HepG2 (cell line): Measurements from ENCODE around the gene PIP5K1A. TPM values are rescaled to one million over a fixed set of nuclear protein-coding genes. Genes with fewer than 3 reads are reported as not detected.
A peak's percentile ranks its signal among the peaks of the same experiment; 100 is the strongest.

Experiments
- CHD2 ChIP-seq: IDR thresholded peaks from 2 replicates; pipeline ENCODE4 v1.6.1; 2011; ENCODE audit warnings: low read depth, low read length, improper control_type of control experiment
- FOXA3 ChIP-seq: IDR thresholded peaks from 2 replicates; pipeline ENCODE4 v1.6.1; 2016; ENCODE audit warnings: missing genetic modification reagents, missing compliant biosample characterization
- KAT2B ChIP-seq: fragments of 150-350 bp; IDR thresholded peaks from 2 replicates; pipeline ENCODE4 v1.6.1; 2014; ENCODE audit warnings: low read depth, low read length, borderline replicate concordance
- MBD4 ChIP-seq: IDR thresholded peaks from 2 replicates; pipeline ENCODE4 v1.6.1; 2012; ENCODE audit warnings: low read length, inconsistent platforms, borderline replicate concordance
- SALL1 ChIP-seq: sonication (generic); formaldehyde crosslinking; IDR thresholded peaks from 2 replicates; pipeline ENCODE4 v1.8.0; 2022; ENCODE audit warnings: mild to moderate bottlenecking, missing genetic modification reagents
- SRSF1 ChIP-seq: fragments of 200-400 bp; formaldehyde crosslinking; optimal IDR thresholded peaks from 2 replicates; pipeline ENCODE3; 2017; ENCODE audit warnings: mild to moderate bottlenecking, low read depth, low read length, moderate library complexity
- XBP1 ChIP-seq: sonication (generic); formaldehyde crosslinking; IDR thresholded peaks from 2 replicates; pipeline ENCODE4 v1.5.0; 2020; ENCODE audit warnings: missing genetic modification reagents
- ZBTB7B ChIP-seq: sonication (generic); formaldehyde crosslinking; IDR thresholded peaks from 2 replicates; pipeline ENCODE4 v1.4.0; 2020; ENCODE audit warnings: missing genetic modification reagents
- ZFP82 ChIP-seq: sonication (generic); formaldehyde crosslinking; IDR thresholded peaks from 2 replicates; pipeline ENCODE4 v1.5.1; 2020; ENCODE audit warnings: mild to moderate bottlenecking, missing genetic modification reagents, borderline replicate concordance
- ZNF124 ChIP-seq: sonication (generic); formaldehyde crosslinking; IDR thresholded peaks from 2 replicates; pipeline ENCODE4 v1.4.0; 2020; ENCODE audit warnings: missing genetic modification reagents
- ZNF570 ChIP-seq: sonication (generic); formaldehyde crosslinking; IDR thresholded peaks from 2 replicates; pipeline ENCODE4 v1.4.0; 2020; ENCODE audit warnings: mild to moderate bottlenecking, missing genetic modification reagents, borderline replicate concordance
- polyA plus RNA-seq, 8 experiments: library from polyadenylated mRNA; depleted of rRNA in 3 of 8; stranded (reverse) in 7 of 8; unstranded in 1 of 8; fragments of >200 nt; fragmentation: Illumina TruSeq in 4 of 8; extraction: Trizol in 4 of 8; gene quantifications; 2 replicates each; pipeline versions ENCODE4 v1.2.1 to v1.2.3, GENCODE V29; 2011 to 2016; ENCODE audit warnings: low read depth in 4 of 8, missing spikeins in 1 of 8, mixed read lengths in 1 of 8; ENCODE audit not compliant: insufficient read depth in 1 of 8
- total RNA-seq, 5 experiments: library from RNA; depleted of rRNA; stranded (reverse); fragments of >200 nt; fragmentation: Illumina TruSeq; extraction: Trizol; gene quantifications; 2 replicates each; pipeline ENCODE4 v1.2.3, GENCODE V29; 2016; ENCODE audit warnings: low read depth in 1 of 5
- TF ChIP-seq, protein P1 (sequence below): sonication (generic); formaldehyde crosslinking; IDR thresholded peaks from 2 replicates; pipeline ENCODE4 v1.5.1; 2020; ENCODE audit warnings: missing genetic modification reagents, mild to moderate bottlenecking, borderline replicate concordance
- TF ChIP-seq, protein P2 (sequence below): sonication (generic); formaldehyde crosslinking; IDR thresholded peaks from 2 replicates; pipeline ENCODE4 v1.4.0; 2020; ENCODE audit warnings: missing genetic modification reagents, borderline replicate concordance
- TF ChIP-seq, protein P3 (sequence below): sonication (generic); formaldehyde crosslinking; IDR thresholded peaks from 2 replicates; pipeline ENCODE4 v1.4.0; 2020; ENCODE audit warnings: missing genetic modification reagents, borderline replicate concordance
- TF ChIP-seq, protein P4 (sequence below), 2 experiments: sonication (generic) in 1 of 2; formaldehyde crosslinking in 1 of 2; IDR thresholded peaks; 2 replicates each; pipeline versions ENCODE4 v1.5.1 to v1.6.1; 2011 to 2020; ENCODE audit warnings: borderline replicate concordance in 1 of 2, low read depth in 1 of 2, low read length in 1 of 2, mild to moderate bottlenecking in 1 of 2, missing genetic modification reagents in 1 of 2, moderate library complexity in 1 of 2
- TF ChIP-seq, protein P5 (sequence below): sonication (generic); formaldehyde crosslinking; IDR thresholded peaks from 2 replicates; pipeline ENCODE4 v1.5.0; 2020; ENCODE audit warnings: mild to moderate bottlenecking, missing genetic modification reagents

PIP5K1A gene
- total and polyA plus RNA-seq, 2 of the 13 experiments (the other 11 are each of a cell fraction or from before 2014, with no cell fraction given): 45.3 to 65.1 TPM

DNA sequence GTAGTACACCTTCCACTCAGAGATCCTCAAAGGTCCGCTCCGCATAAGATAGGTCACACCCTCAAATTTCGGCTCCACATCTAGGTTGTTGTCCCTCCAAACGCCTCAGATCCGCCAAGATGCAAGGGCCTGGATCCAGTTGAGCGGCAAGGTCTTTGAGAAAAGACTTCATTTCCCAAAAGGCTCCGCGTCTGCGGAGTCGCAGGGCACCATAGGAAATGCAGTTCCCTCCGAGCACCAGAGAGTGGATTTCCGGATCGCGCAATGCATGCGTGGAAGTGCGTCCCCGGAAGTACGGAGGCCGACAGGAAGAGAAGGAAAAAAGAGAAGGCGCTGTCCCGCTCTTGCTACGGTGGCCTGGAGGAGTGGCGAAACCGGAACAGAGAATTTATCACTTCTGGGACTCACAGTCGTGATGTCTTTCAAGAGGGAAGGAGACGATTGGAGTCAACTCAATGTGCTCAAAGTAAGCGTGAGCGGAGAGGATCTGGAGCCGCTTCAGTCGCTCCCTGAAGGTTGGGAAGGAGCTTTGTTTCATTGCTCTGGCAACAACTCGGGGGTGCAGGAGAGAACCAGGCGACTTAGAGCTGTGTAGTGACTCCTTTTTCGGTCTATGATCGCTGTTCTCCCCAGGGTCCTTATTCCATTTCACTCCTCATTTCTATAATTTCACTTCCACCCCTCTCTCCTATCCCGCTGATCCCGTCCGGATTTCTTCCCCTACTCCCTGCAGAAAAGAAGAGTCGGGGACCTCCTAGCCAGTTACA is 32.4 kb upstream of the PIP5K1A start, which contains the start of the genes LYSMD1 and SCNM1 (continued):
- no peak for TF ChIP-seq ZNF570
- TF ChIP-seq, protein P1, sequence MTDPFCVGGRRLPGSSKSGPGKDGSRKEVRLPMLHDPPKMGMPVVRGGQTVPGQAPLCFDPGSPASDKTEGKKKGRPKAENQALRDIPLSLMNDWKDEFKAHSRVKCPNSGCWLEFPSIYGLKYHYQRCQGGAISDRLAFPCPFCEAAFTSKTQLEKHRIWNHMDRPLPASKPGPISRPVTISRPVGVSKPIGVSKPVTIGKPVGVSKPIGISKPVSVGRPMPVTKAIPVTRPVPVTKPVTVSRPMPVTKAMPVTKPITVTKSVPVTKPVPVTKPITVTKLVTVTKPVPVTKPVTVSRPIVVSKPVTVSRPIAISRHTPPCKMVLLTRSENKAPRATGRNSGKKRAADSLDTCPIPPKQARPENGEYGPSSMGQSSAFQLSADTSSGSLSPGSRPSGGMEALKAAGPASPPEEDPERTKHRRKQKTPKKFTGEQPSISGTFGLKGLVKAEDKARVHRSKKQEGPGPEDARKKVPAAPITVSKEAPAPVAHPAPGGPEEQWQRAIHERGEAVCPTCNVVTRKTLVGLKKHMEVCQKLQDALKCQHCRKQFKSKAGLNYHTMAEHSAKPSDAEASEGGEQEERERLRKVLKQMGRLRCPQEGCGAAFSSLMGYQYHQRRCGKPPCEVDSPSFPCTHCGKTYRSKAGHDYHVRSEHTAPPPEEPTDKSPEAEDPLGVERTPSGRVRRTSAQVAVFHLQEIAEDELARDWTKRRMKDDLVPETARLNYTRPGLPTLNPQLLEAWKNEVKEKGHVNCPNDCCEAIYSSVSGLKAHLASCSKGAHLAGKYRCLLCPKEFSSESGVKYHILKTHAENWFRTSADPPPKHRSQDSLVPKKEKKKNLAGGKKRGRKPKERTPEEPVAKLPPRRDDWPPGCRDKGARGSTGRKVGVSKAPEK (CRISPR knock-in tag): no peak
- no peak for TF ChIP-seq MBD4
- peak; percentile 70; the same call in 1 of the 2 replicates for TF ChIP-seq CHD2
- TF ChIP-seq FOXA3: peak; percentile 77
- TF ChIP-seq, protein P2, sequence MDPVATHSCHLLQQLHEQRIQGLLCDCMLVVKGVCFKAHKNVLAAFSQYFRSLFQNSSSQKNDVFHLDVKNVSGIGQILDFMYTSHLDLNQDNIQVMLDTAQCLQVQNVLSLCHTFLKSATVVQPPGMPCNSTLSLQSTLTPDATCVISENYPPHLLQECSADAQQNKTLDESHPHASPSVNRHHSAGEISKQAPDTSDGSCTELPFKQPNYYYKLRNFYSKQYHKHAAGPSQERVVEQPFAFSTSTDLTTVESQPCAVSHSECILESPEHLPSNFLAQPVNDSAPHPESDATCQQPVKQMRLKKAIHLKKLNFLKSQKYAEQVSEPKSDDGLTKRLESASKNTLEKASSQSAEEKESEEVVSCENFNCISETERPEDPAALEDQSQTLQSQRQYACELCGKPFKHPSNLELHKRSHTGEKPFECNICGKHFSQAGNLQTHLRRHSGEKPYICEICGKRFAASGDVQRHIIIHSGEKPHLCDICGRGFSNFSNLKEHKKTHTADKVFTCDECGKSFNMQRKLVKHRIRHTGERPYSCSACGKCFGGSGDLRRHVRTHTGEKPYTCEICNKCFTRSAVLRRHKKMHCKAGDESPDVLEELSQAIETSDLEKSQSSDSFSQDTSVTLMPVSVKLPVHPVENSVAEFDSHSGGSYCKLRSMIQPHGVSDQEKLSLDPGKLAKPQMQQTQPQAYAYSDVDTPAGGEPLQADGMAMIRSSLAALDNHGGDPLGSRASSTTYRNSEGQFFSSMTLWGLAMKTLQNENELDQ (CRISPR knock-in tag): no peak
- TF ChIP-seq, protein P3, sequence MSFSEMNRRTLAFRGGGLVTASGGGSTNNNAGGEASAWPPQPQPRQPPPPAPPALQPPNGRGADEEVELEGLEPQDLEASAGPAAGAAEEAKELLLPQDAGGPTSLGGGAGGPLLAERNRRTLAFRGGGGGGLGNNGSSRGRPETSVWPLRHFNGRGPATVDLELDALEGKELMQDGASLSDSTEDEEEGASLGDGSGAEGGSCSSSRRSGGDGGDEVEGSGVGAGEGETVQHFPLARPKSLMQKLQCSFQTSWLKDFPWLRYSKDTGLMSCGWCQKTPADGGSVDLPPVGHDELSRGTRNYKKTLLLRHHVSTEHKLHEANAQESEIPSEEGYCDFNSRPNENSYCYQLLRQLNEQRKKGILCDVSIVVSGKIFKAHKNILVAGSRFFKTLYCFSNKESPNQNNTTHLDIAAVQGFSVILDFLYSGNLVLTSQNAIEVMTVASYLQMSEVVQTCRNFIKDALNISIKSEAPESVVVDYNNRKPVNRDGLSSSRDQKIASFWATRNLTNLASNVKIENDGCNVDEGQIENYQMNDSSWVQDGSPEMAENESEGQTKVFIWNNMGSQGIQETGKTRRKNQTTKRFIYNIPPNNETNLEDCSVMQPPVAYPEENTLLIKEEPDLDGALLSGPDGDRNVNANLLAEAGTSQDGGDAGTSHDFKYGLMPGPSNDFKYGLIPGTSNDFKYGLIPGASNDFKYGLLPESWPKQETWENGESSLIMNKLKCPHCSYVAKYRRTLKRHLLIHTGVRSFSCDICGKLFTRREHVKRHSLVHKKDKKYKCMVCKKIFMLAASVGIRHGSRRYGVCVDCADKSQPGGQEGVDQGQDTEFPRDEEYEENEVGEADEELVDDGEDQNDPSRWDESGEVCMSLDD: no peak
- TF ChIP-seq KAT2B: no peak
- TF ChIP-seq XBP1 (CRISPR knock-in tag): peak; percentile 66; the same call in 1 of the 2 replicates
- peak; percentile 37; the same call in 1 of the 2 replicates for TF ChIP-seq ZBTB7B
- TF ChIP-seq, protein P4, sequence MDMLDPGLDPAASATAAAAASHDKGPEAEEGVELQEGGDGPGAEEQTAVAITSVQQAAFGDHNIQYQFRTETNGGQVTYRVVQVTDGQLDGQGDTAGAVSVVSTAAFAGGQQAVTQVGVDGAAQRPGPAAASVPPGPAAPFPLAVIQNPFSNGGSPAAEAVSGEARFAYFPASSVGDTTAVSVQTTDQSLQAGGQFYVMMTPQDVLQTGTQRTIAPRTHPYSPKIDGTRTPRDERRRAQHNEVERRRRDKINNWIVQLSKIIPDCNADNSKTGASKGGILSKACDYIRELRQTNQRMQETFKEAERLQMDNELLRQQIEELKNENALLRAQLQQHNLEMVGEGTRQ (IDR thresholded peaks at IDR 0.05; ENCODE audit: low read depth, low read length): no peak
- TF ChIP-seq, protein P4 (CRISPR knock-in tag; IDR thresholded peaks at IDR 0.05; ENCODE audit: borderline replicate concordance): peak; percentile 13; the same call in 1 of the 2 replicates
- peak; percentile 81 for TF ChIP-seq SALL1 (CRISPR knock-in tag)
- TF ChIP-seq, protein P5, sequence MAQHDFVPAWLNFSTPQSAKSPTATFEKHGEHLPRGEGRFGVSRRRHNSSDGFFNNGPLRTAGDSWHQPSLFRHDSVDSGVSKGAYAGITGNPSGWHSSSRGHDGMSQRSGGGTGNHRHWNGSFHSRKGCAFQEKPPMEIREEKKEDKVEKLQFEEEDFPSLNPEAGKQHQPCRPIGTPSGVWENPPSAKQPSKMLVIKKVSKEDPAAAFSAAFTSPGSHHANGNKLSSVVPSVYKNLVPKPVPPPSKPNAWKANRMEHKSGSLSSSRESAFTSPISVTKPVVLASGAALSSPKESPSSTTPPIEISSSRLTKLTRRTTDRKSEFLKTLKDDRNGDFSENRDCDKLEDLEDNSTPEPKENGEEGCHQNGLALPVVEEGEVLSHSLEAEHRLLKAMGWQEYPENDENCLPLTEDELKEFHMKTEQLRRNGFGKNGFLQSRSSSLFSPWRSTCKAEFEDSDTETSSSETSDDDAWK (CRISPR knock-in tag): no peak
- no peak for TF ChIP-seq SRSF1
- TF ChIP-seq ZNF124 (CRISPR knock-in tag): peak; percentile 83; the same call in 1 of the 2 replicates
- TF ChIP-seq ZFP82 (CRISPR knock-in tag): no peak
